BLaER1 (cell line): ENCODE measurements around the gene BCAS1.
A peak's percentile ranks its signal among the peaks of the same experiment; 100 is the strongest.

Experiments used
- H3K27ac ChIP-seq: shearing (Covaris generic); formaldehyde crosslinking; 2 replicates; pipeline ENCODE4 v1.8.1; 2022
- H3K27me3 ChIP-seq: shearing (Covaris generic); formaldehyde crosslinking; 2 replicates; pipeline ENCODE4 v1.8.1; 2022
- H3K36me3 ChIP-seq: shearing (Covaris generic); formaldehyde crosslinking; 2 replicates; pipeline ENCODE4 v1.8.1; 2022
- H3K4me1 ChIP-seq: shearing (Covaris generic); formaldehyde crosslinking; 2 replicates; pipeline ENCODE4 v1.8.1; 2022
- H3K4me2 ChIP-seq: shearing (Covaris generic); formaldehyde crosslinking; 2 replicates; pipeline ENCODE4 v1.8.1; 2022
- H3K4me3 ChIP-seq: shearing (Covaris generic); formaldehyde crosslinking; 2 replicates; pipeline ENCODE4 v1.8.1; 2022
- H3K9ac ChIP-seq: shearing (Covaris generic); formaldehyde crosslinking; 2 replicates; pipeline ENCODE4 v1.8.1; 2022
- H3K9me3 ChIP-seq: shearing (Covaris generic); formaldehyde crosslinking; 2 replicates; pipeline ENCODE4 v1.8.1; 2022
- H4K20me1 ChIP-seq: shearing (Covaris generic); formaldehyde crosslinking; 2 replicates; pipeline ENCODE4 v1.8.1; 2022
- Cebpa-rat ChIP-seq: shearing (Covaris generic); IDR thresholded peaks from 2 replicates; pipeline ENCODE4 v1.8.1; 2022

The BCAS1 gene

DNA sequence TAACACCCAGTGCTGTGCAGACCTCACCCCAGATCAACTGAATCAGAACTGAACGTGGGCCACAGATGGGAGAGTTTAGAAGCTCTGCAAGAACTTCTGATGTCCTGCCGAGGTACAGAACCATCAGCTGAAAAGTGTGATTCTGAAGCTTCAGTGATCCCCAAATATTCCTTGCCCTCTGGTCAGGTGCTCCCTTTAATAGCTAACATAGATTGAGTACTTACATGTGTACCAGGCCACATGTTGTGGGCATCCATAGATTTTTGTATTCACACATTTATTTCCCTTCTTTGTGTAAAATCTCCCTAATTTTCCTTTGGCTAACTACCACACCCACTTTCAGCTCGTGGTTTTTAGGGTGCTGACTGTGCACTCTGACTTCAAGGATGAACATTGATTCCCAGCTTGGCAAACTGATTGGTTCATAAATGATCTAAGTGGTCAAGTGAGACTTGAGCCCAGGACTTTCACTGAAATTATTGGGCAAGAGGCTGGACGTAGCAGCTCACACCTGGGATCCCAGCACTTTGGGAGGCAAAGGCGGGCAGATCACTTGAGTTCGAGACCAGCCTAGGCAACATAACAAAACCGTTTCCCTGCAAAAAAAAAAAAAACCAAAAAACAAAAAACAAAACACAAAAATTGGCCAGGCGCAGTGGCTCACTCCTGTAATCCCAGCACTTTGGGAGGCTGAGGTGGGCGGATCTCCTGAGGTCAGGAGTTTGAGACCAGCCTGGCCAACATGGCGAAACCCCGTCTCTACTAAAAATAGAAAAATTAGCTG, 162.2 kb downstream of the BCAS1 start:
- Histone ChIP-seq H3K9ac (no peak overlapping the region; the same call in 1 of the 2 replicates), H3K27me3 (no peaks in the 10 kb centered on the region), H4K20me1 (no peaks in the 10 kb centered on the region), H3K4me1 (peaks cover 74% of the 10 kb centered on the region), H3K9me3 (peaks cover 17% of the 10 kb centered on the region), H3K4me3 (no peak overlapping the region), H3K4me2 (peak overlapping the region; percentile 58), H3K36me3 (0 out of 2 replicates have a peak, but pooled peaks cover 5% of the 10 kb centered on the region), H3K27ac (peak overlapping the region; percentile 57)
- no peak for TF ChIP-seq Cebpa-rat

DNA sequence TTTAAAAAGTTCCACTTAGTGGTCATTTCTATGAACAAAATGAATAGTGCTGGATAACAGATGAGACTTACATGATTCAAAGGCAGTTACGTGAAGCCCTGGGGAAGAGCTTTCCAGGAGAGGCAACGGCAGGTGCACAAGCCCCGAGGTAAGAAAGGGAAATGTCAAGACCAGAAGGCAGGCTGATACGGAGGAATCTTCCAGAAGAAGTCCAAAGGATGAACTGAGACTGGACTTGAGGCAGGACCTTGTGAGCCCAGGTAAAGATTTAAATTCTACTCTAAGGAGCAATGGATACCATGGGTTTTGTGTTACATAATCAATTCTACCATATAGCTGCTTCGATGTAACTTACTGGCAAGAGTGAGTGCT, 164.6 kb downstream of the BCAS1 start:
- H3K4me3 ChIP-seq = no peak overlapping the region

DNA sequence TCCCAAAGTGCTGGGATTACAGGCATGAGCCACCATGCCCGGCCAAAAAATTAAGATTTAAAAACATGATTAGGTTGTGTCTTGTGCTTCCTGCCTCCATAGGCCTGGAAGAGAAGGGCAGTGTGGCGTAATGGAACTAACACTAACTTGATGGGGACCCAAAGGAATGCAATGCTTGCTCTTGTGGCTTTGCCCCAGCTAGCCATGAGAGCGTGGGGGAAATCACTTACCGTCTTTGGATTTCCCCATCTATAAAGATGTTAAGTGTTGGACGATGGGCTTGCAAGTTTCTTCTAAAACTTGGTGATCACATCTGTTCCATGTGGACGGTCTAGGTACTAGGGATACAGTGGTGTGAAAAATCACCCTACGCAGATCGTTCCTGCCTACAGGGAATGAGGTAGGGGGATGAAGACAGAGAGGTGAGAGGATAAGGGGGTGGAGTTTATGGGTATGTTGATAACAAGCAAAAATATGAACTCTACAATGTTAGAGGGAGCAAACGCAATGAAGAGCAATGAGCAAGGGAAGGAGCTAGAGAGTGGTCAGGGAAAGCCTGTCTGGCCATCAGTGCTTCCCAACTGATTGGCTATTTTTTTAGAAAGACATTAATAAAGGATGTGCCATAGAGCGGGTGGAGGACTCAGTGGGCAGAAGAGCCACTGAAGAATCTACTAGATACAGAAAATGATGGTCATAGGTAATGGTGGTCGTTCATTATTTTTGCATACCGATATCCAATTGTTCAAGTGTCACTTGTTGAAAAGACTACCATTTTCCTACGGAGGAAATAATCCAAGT, 165.2 kb downstream of the BCAS1 start:
- H3K4me3 ChIP-seq = no peak overlapping the region

More for the DNA sequence above, 164.6 kb downstream of the BCAS1 start:
- H3K9ac ChIP-seq = no peak overlapping the region
- TF ChIP-seq Cebpa-rat = no peak
- no peak overlapping the region for H3K27ac ChIP-seq
- peak overlapping the region; percentile 58 for H3K4me2 ChIP-seq
- H3K36me3 ChIP-seq = no peaks in the 10 kb centered on the region
- no peaks in the 10 kb centered on the region for H4K20me1 ChIP-seq
- H3K4me1 ChIP-seq = peaks cover 86% of the 10 kb centered on the region
- no peaks in the 10 kb centered on the region for H3K27me3 ChIP-seq
- H3K9me3 ChIP-seq = peaks cover 8% of the 10 kb centered on the region

DNA sequence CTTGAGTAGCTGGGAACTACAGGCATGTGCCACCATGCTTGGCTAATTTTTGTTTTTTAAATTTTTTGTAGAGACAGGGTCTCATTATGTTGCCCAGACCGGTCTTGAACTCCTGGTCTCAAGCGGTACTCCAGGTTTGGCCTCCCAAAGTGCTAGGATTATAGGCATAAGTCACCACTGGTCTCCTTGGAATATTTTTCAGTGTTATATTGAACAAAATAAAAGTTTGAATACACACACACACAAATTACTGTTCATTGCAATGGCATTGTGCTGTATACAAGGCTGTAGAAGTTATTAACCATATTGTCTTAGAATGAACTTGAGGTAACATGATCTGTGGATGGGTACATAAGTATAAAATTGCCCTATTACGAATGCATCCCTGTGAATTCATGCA, 166.1 kb downstream of the BCAS1 start:
- Histone ChIP-seq H4K20me1 (no peaks in the 10 kb centered on the region), H3K27ac (no peak overlapping the region), H3K36me3 (no peaks in the 10 kb centered on the region), H3K4me3 (no peak overlapping the region), H3K4me1 (peaks cover 94% of the 10 kb centered on the region), H3K9me3 (no peaks in the 10 kb centered on the region), H3K9ac (no peak overlapping the region), H3K27me3 (no peaks in the 10 kb centered on the region), H3K4me2 (peak overlapping the region; percentile 58; the same call in 1 of the 2 replicates)
- no peak for TF ChIP-seq Cebpa-rat

More for the DNA sequence above, 165.2 kb downstream of the BCAS1 start:
- Histone ChIP-seq H3K4me2 (peak overlapping the region; percentile 58), H3K27me3 (no peaks in the 10 kb centered on the region), H3K4me1 (peaks cover 92% of the 10 kb centered on the region), H3K27ac (no peak overlapping the region), H3K36me3 (no peaks in the 10 kb centered on the region), H4K20me1 (no peaks in the 10 kb centered on the region), H3K9me3 (peaks cover 2% of the 10 kb centered on the region), H3K9ac (no peak overlapping the region)
- TF ChIP-seq Cebpa-rat = no peak

DNA sequence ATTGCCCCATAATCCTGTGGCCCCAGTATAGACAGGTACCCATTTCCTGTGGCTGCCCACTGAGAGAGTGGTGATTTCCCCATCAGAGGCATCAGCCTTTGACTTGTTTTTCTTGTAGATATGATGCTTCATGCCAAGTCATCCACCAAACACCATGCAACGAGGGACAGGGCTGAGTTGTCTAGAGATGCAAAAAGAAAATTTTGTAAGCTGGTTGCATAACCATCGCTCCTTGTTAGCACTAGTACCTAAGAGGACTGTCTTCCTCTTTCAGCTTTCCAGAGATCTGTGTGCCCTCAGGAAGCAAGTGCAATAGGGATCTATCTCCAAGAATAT, 166.8 kb downstream of the BCAS1 start:
- Histone ChIP-seq H3K4me3 (no peak overlapping the region), H3K36me3 (no peaks in the 10 kb centered on the region), H3K9ac (no peak overlapping the region), H3K9me3 (no peaks in the 10 kb centered on the region), H3K4me1 (peaks cover 94% of the 10 kb centered on the region), H3K27ac (no peak overlapping the region), H3K4me2 (peak overlapping the region; percentile 1; the same call in 1 of the 2 replicates), H3K27me3 (no peaks in the 10 kb centered on the region), H4K20me1 (no peaks in the 10 kb centered on the region)
- no peak for TF ChIP-seq Cebpa-rat

DNA sequence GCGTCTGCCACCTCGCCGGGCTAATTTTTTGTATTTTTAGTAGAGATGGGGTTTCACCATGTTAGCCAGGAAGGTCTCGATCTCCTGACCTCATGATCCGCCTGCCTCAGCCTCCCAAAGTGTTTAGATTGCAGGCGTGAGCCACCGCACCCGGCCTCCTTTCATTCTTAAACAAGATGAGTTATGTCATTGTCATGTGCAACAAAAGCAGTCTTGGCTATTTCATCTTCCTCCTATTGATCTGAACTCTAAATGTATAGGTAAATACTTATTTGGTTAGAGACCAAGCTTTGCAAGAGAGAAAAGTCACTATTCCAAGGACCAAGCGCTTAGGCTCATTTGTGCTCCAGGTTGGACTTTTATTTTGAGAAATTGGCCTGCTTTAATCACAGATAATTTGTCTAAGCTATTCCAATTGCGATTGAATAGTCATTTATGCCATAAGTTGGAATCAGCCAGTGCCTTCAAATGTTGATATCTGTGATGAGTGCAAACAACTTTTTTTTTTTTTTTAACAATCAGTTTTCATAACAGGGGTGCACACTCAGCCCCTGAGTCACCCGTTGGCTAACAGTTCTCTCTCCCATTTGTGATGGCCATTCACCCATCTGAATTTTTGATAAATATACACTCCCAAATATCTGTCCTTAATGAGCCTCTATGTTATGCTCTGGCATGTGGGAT, 167.3 kb downstream of the BCAS1 start:
- Histone ChIP-seq H3K4me3 (no peak overlapping the region), H3K4me1 (peaks cover 94% of the 10 kb centered on the region), H3K4me2 (0 out of 2 replicates have a peak overlapping the region, but pooled peaks have one; percentile 1), H3K9me3 (no peaks in the 10 kb centered on the region), H3K27ac (no peak overlapping the region), H3K9ac (no peak overlapping the region), H3K27me3 (no peaks in the 10 kb centered on the region), H3K36me3 (no peaks in the 10 kb centered on the region), H4K20me1 (no peaks in the 10 kb centered on the region)
- TF ChIP-seq Cebpa-rat = no peak

DNA sequence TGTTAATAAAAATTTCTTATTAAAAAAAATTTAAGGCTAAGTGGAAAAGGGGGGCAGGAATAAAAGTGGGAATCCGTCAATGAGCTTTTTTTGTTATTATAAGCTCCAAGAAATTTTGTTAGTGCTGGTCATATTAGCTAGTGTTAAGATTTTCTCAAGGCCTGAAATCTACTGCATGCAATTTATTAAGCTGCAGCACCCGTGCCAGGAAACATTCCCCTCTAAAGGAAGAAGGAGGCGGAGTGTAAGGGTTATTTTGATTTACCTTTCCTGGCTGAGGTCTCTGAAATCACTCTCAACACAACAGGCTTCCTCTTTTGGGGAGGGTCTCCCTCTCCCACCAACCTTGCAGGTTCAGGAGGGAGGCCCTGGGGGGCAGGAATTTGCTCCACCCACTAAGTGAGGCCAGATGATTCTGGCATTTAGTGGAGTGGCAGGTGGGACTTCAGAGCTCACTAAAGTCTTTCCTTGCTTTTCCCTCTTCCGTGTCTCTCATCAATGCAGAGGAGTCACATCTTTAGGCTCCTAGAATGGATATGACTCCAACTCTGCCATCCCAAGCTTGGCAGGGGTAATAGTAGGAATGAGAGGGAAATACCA, 168.8 kb downstream of the BCAS1 start:
- H3K4me1 ChIP-seq = peaks cover 88% of the 10 kb centered on the region
- H3K36me3 ChIP-seq = no peaks in the 10 kb centered on the region
- H3K4me2 ChIP-seq = peak overlapping the region; percentile 68
- H3K27ac ChIP-seq = peak overlapping the region; percentile 59; the same call in 1 of the 2 replicates
- H3K9ac ChIP-seq = no peak overlapping the region
- TF ChIP-seq Cebpa-rat = no peak
- H3K9me3 ChIP-seq = no peaks in the 10 kb centered on the region
- no peaks in the 10 kb centered on the region for H3K27me3 ChIP-seq
- H4K20me1 ChIP-seq = no peaks in the 10 kb centered on the region
- no peak overlapping the region for H3K4me3 ChIP-seq

DNA sequence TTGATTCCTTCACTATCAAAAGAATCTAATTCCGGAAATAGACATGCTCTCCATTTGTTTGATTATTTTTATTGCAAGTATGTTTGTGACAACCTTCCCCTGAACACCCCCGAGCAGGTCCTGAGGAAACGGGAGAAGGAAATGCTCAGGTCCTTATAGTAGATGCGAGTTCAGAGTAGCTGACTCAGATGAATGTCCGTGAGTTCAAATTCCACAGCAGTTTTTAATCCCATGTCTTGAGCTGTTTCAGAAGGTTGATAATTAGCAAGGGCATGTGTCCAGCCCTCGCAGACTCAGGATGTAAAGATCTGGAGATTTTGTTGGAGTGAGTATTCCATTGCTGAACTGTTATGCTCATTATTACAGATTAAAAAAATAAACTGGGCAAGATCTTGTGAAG, 169.3 kb downstream of the BCAS1 start:
- Histone ChIP-seq H4K20me1 (no peaks in the 10 kb centered on the region), H3K4me2 (peak overlapping the region; percentile 68), H3K9me3 (no peaks in the 10 kb centered on the region), H3K36me3 (no peaks in the 10 kb centered on the region), H3K27ac (peak overlapping the region; percentile 29; the same call in 1 of the 2 replicates), H3K27me3 (no peaks in the 10 kb centered on the region), H3K4me3 (no peak overlapping the region), H3K4me1 (peaks cover 82% of the 10 kb centered on the region), H3K9ac (no peak overlapping the region)
- TF ChIP-seq Cebpa-rat = no peak

DNA sequence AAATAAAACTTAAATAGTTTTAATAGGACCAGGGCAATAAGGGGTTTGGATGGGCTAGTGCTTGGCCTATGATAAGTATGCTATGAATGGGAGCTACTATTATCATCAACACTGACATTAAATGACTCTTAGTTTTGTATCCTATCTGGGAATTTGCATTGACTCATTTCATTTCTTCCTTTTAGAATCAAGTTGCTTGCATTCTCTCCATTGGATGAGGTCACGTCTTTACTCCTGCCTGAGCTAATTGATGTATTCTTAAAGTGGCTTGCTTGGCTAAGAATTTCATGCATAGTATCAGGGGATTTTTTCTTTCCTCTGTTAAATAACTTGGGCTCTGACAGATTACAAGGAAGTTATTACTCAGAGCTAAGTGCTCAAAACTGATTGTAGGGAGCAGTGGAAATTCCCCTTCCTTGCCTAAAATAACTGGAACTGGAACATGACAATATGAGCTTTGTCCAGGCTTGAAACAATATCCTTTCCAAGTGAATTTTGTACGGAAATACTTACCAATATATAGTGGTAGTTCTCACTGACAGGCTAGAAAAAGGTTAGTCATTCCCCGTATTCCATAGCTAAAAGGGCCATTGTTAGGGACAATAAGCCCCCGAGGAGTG, 169.9 kb downstream of the BCAS1 start:
- Histone ChIP-seq H3K36me3 (no peaks in the 10 kb centered on the region), H3K9ac (no peak overlapping the region), H3K4me1 (peaks cover 81% of the 10 kb centered on the region), H3K27me3 (no peaks in the 10 kb centered on the region), H3K4me3 (no peak overlapping the region), H3K27ac (peak overlapping the region; percentile 29; the same call in 1 of the 2 replicates), H3K4me2 (peak overlapping the region; percentile 68), H3K9me3 (no peaks in the 10 kb centered on the region), H4K20me1 (no peaks in the 10 kb centered on the region)
- no peak for TF ChIP-seq Cebpa-rat
